ENCODE measurements around the gene PSMA6. TPM values are rescaled to one million over a fixed set of nuclear protein-coding genes. Genes with fewer than 3 reads are reported as not detected.
A peak's percentile ranks its signal among the peaks of the same experiment; 100 is the strongest.

The PSMA6 gene
- total and polyA plus RNA-seq, 2 of the 13 experiments (the other 11 are each of a cell fraction or from before 2014, with no cell fraction given), result 525 to 1,109 TPM

DNA sequence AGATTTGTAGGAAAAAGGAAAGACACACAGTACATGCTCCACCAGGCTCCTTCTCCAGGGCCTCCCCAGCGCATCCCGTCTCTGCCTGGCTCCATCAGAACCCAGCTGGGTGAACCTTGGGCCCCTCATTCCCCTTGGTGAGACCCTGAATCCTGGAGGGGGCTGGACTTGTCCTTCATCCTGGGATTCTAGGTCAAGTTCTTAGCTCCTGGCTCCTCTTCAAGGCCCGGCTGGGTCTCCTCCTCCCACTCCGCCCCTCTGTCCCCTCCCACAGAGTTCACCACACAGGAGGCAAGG lies 49.2 kb downstream of the PSMA6 start (continued):
- TF ChIP-seq ZNF775 (CRISPR knock-in tag; IDR thresholded peaks at IDR 0.05; ENCODE audit: borderline replicate concordance), result 0 out of 2 replicates have a peak, but pooled peaks have one; percentile 93
- TF ChIP-seq ZNF766 (CRISPR knock-in tag; IDR thresholded peaks at IDR 0.05; ENCODE audit: borderline replicate concordance), result 0 out of 2 replicates have a peak, but pooled peaks have one; percentile 16
- TF ChIP-seq, protein P1, sequence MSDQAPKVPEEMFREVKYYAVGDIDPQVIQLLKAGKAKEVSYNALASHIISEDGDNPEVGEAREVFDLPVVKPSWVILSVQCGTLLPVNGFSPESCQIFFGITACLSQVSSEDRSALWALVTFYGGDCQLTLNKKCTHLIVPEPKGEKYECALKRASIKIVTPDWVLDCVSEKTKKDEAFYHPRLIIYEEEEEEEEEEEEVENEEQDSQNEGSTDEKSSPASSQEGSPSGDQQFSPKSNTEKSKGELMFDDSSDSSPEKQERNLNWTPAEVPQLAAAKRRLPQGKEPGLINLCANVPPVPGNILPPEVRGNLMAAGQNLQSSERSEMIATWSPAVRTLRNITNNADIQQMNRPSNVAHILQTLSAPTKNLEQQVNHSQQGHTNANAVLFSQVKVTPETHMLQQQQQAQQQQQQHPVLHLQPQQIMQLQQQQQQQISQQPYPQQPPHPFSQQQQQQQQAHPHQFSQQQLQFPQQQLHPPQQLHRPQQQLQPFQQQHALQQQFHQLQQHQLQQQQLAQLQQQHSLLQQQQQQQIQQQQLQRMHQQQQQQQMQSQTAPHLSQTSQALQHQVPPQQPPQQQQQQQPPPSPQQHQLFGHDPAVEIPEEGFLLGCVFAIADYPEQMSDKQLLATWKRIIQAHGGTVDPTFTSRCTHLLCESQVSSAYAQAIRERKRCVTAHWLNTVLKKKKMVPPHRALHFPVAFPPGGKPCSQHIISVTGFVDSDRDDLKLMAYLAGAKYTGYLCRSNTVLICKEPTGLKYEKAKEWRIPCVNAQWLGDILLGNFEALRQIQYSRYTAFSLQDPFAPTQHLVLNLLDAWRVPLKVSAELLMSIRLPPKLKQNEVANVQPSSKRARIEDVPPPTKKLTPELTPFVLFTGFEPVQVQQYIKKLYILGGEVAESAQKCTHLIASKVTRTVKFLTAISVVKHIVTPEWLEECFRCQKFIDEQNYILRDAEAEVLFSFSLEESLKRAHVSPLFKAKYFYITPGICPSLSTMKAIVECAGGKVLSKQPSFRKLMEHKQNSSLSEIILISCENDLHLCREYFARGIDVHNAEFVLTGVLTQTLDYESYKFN (CRISPR knock-in tag; conservative IDR thresholded peaks at IDR 0.05), result peak; percentile 72; the same call in 1 of the 2 replicates
- TF ChIP-seq, protein P2, sequence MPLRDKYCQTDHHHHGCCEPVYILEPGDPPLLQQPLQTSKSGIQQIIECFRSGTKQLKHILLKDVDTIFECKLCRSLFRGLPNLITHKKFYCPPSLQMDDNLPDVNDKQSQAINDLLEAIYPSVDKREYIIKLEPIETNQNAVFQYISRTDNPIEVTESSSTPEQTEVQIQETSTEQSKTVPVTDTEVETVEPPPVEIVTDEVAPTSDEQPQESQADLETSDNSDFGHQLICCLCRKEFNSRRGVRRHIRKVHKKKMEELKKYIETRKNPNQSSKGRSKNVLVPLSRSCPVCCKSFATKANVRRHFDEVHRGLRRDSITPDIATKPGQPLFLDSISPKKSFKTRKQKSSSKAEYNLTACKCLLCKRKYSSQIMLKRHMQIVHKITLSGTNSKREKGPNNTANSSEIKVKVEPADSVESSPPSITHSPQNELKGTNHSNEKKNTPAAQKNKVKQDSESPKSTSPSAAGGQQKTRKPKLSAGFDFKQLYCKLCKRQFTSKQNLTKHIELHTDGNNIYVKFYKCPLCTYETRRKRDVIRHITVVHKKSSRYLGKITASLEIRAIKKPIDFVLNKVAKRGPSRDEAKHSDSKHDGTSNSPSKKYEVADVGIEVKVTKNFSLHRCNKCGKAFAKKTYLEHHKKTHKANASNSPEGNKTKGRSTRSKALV (CRISPR knock-in tag; IDR thresholded peaks at IDR 0.05), result no peak
- TF ChIP-seq NFKB2 (CRISPR knock-in tag; IDR thresholded peaks at IDR 0.05; ENCODE audit: borderline replicate concordance), result peak; percentile 61; the same call in 1 of the 2 replicates
- TF ChIP-seq ZBTB37 (CRISPR knock-in tag; IDR thresholded peaks at IDR 0.05), result peak; percentile 87
- TF ChIP-seq ZNF276 (CRISPR knock-in tag; IDR thresholded peaks at IDR 0.05; ENCODE audit: low read depth), result peak; percentile 61; the same call in 1 of the 2 replicates
- TF ChIP-seq IRX3 (CRISPR knock-in tag; IDR thresholded peaks at IDR 0.05; ENCODE audit: borderline replicate concordance, low read depth), result peak; percentile 43; the same call in 1 of the 2 replicates
- TF ChIP-seq, protein P3, sequence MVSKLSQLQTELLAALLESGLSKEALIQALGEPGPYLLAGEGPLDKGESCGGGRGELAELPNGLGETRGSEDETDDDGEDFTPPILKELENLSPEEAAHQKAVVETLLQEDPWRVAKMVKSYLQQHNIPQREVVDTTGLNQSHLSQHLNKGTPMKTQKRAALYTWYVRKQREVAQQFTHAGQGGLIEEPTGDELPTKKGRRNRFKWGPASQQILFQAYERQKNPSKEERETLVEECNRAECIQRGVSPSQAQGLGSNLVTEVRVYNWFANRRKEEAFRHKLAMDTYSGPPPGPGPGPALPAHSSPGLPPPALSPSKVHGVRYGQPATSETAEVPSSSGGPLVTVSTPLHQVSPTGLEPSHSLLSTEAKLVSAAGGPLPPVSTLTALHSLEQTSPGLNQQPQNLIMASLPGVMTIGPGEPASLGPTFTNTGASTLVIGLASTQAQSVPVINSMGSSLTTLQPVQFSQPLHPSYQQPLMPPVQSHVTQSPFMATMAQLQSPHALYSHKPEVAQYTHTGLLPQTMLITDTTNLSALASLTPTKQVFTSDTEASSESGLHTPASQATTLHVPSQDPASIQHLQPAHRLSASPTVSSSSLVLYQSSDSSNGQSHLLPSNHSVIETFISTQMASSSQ (IDR thresholded peaks at IDR 0.05; ENCODE audit: low read depth), result no peak
- TF ChIP-seq, protein P3 (CRISPR knock-in tag; IDR thresholded peaks at IDR 0.05; ENCODE audit: borderline replicate concordance), result peak; percentile 81; the same call in 1 of the 2 replicates
- TF ChIP-seq ZFP37 (CRISPR knock-in tag; IDR thresholded peaks at IDR 0.05; ENCODE audit: borderline replicate concordance), result no peak
- peak; percentile 23 for TF ChIP-seq CCAR2 (optimal IDR thresholded peaks at IDR 0.05; ENCODE audit: low read depth, low read length)
- TF ChIP-seq, protein P4, sequence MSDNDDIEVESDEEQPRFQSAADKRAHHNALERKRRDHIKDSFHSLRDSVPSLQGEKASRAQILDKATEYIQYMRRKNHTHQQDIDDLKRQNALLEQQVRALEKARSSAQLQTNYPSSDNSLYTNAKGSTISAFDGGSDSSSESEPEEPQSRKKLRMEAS (IDR thresholded peaks at IDR 0.05), result no peak
- TF ChIP-seq GATAD2A (CRISPR knock-in tag; IDR thresholded peaks at IDR 0.05), result peak; percentile 84; the same call in 1 of the 2 replicates
